SH-SY5Y (cell line): ENCODE results near the gene RAB9A.

Source experiments
- GATA2 ChIP-seq: IDR thresholded peaks from 2 replicates; pipeline ENCODE4 v1.6.1; 2011; ENCODE audit warnings: mild to moderate bottlenecking, low read depth, low read length
- GATA3 ChIP-seq: IDR thresholded peaks from 2 replicates; pipeline ENCODE4 v1.6.1; 2011; ENCODE audit warnings: low read depth, mild to moderate bottlenecking, low read length, moderate library complexity

DNA sequence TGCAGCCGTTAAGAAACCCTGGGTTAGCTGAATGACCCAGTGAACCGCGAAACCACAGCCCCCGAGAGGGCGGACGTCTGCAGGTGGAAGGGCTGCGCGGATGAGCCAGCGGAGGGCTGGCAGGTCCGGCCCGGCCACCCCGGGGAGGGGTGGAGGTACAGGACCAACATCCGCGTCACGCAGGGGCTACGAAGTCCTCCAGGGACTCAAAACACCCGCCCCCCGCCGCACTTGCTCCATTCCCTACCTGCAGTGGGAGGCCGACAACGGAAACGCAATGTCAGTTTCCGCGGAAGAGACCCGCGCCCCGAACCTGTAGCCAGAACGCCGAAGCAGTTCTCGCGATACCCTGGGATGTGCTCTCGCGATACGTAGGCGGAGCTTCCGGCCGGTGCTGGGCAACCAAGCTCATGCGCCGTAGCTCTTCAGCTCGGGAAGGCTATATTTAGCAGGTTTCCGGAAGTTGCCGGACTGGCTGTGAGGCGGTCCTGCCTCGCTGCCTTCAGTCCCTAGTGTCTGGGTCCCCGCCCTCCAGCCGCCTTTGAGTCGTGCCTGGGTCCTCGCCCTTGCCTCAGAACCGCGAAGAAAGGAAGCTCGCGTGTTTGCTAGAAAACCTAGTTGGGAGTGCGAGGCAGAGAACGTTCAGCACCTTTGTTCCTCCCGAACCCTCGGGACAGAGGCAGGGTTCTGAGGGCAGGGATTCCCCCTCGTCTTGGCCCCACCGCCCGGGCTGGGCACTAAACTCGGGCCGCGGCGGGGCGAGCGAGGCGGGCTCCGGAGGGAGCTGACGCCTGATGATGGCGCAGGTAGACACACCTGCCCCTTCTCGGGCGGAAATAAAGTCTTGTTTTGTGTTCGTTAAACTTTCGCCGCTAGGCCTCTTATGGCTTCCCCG lies 45.6 kb downstream of the RAB9A start, which contains the start of the genes OFD1 and TRAPPC2:
- TF ChIP-seq GATA2 (no peak), GATA3 (no peak)
